ENCODE results near the gene ENHO.

Gene ENHO

DNA sequence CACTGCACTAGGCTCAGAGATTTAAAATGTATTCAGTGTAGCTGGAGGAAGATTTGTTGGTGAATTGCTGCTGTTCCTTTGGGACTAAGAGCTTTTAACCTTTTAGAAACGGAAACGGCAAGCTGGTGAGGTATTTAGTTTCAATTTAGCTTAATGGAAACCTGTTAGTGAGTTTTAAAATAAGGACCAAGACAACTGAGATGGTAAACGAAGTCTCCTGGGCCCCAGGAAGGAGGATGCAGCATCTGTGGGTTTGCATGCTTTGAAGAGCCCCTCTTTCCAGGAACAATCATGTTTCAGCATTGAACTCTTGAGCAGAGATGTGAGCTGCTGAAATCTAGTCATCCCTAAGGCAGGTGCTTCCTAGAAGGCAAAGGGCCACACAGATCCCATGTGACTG, 47.7 kb downstream of the ENHO start:
- DNase-seq (ENCODE audit: low spot score), result no peak
